ENCODE measurements around the gene ZNF3. TPM values are rescaled to one million over a fixed set of nuclear protein-coding genes. Genes with fewer than 3 reads are reported as not detected.

ZNF3 gene
- polyA plus RNA-seq, 1 experiment, result 37.0 TPM

GRCh38 chr7:100122067-100122466 is 40.5 kb upstream of the ZNF3 start:
- ChIA-PET POLR2A (no interaction called here), CTCF (interaction anchor here (1.2 to 2.2 kb wide), 2 partner anchors 8 to 9 kb away, joined by 4 to 11 read pairs; no protein-coding TSS in a partner anchor)
- Histone ChIP-seq H3K4me3 (ENCODE audit: low read depth, low read length) (no peak overlapping the region), H3K9me3 (ENCODE audit: control insufficient read depth, insufficient read depth, low read length) (no peaks in the 10 kb centered on the region), H3K27ac (ENCODE audit: low read depth, low read length) (no peak overlapping the region), H3K27me3 (ENCODE audit: control insufficient read depth, insufficient read depth, low read length) (no peaks in the 10 kb centered on the region)
- no peak for DNase-seq (ENCODE audit: low read depth, low spot score)
- TF ChIP-seq CTCF (IDR thresholded peaks at IDR 0.05; ENCODE audit: low read depth, low read length), result no peak

GRCh38 chr7:100120733-100121036 is 39.2 kb upstream of the ZNF3 start:
- H3K9me3 ChIP-seq (ENCODE audit: control insufficient read depth, insufficient read depth, low read length), result no peaks in the 10 kb centered on the region
- TF ChIP-seq CTCF (IDR thresholded peaks at IDR 0.05; ENCODE audit: low read depth, low read length), result no peak
- H3K27me3 ChIP-seq (ENCODE audit: control insufficient read depth, insufficient read depth, low read length), result no peaks in the 10 kb centered on the region
- ChIA-PET CTCF (interaction anchor here (0.5 to 2.2 kb wide), 3 partner anchors 10 to 66 kb away, joined by 4 to 11 read pairs (median 9); no protein-coding TSS in a partner anchor), POLR2A (no interaction called here)
- H3K27ac ChIP-seq (ENCODE audit: low read depth, low read length), result no peak overlapping the region
- H3K4me3 ChIP-seq (ENCODE audit: low read depth, low read length), result peak overlapping the region; percentile 98
- no peak for DNase-seq (ENCODE audit: low read depth, low spot score)

GRCh38 chr7:100119970-100120732 is 38.6 kb upstream of the ZNF3 start:
- TF ChIP-seq CTCF (IDR thresholded peaks at IDR 0.05; ENCODE audit: low read depth, low read length), result no peak
- POLR2A ChIA-PET, result interaction anchor here (0.6 kb wide), 1 partner anchor 39 kb away, joined by 3 read pairs; the partner anchor contains the start of gene TRAPPC14
- Histone ChIP-seq H3K27ac (ENCODE audit: low read depth, low read length) (peak overlapping the region; percentile 74), H3K27me3 (ENCODE audit: control insufficient read depth, insufficient read depth, low read length) (no peaks in the 10 kb centered on the region), H3K9me3 (ENCODE audit: control insufficient read depth, insufficient read depth, low read length) (no peaks in the 10 kb centered on the region), H3K4me3 (ENCODE audit: low read depth, low read length) (peak overlapping the region; percentile 98)
- CTCF ChIA-PET, result interaction anchor here (0.5 to 2.2 kb wide), 3 partner anchors 10 to 65 kb away, joined by 4 to 11 read pairs (median 9); no protein-coding TSS in a partner anchor
- no peak for DNase-seq (ENCODE audit: low read depth, low spot score)

GRCh38 chr7:100119072-100119969 is 37.8 kb upstream of the ZNF3 start, which contains the start of the genes CNPY4 and TAF6:
CNPY4 (plus strand) TSS chr7:100119634; CDS start chr7:100119745, 111 bp downstream.
TAF6 (minus strand) TSS chr7:100119358; CDS start chr7:100114209, 5,149 bp downstream.
- H3K27me3 ChIP-seq (ENCODE audit: control insufficient read depth, insufficient read depth, low read length), result no peaks in the 10 kb centered on the region
- no peaks in the 10 kb centered on the region for H3K9me3 ChIP-seq (ENCODE audit: control insufficient read depth, insufficient read depth, low read length)

More at GRCh38 chr7:100119072-100119969, 37.8 kb upstream of the ZNF3 start, which contains the start of the genes CNPY4 and TAF6:
- Histone ChIP-seq H3K27ac (ENCODE audit: low read depth, low read length) (peak within 1 kb of the TSS; percentile 74), H3K4me3 (ENCODE audit: low read depth, low read length) (peak within 1 kb of the TSS; percentile 98)
- DNase-seq (ENCODE audit: low read depth, low spot score), result peak; percentile 91
- ChIA-PET POLR2A (interaction anchor here (0.6 kb wide), 1 partner anchor 39 kb away, joined by 3 read pairs; the partner anchor contains the start of gene TRAPPC14), CTCF (interaction anchor here (2.2 kb wide), 2 partner anchors 11 to 14 kb away, joined by 9 to 11 read pairs; no protein-coding TSS in a partner anchor)
- TF ChIP-seq CTCF (IDR thresholded peaks at IDR 0.05; ENCODE audit: low read depth, low read length), result no peak

Measured in AG04450 (cell line).